Large intestine (tissue), 3 donors: ENCODE results near the gene SRSF7. TPM values are rescaled to one million over a fixed set of nuclear protein-coding genes. Genes with fewer than 3 reads are reported as not detected.
A peak's percentile ranks its signal among the peaks of the same experiment; 100 is the strongest.

Experiments
- DNase-seq, 2 donors: peaks; one replicate each; pipeline versions ENCODE4 v3.0.0 to v3.0.0-alpha.2; 2013
- H3K27ac ChIP-seq: one replicate; pipeline ENCODE4 v1.5.1; 2013; ENCODE audit warnings: low read length
- H3K27me3 ChIP-seq: 2 replicates; pipeline ENCODE4 v1.6.1; 2013; ENCODE audit warnings: low read length; ENCODE audit not compliant: control insufficient read depth, insufficient read depth
- H3K36me3 ChIP-seq: 2 replicates; pipeline ENCODE4 v1.6.1; 2013; ENCODE audit warnings: low read length; ENCODE audit not compliant: control insufficient read depth, insufficient read depth
- H3K4me1 ChIP-seq: one replicate; pipeline ENCODE4 v1.6.1; 2013; ENCODE audit warnings: low read length; ENCODE audit not compliant: control insufficient read depth, insufficient read depth
- H3K4me3 ChIP-seq: one replicate; pipeline ENCODE4 v1.5.1; 2013; ENCODE audit warnings: low read length
- H3K9me3 ChIP-seq: one replicate; pipeline ENCODE4 v1.6.1; 2013; ENCODE audit warnings: mild to moderate bottlenecking, low read depth, low read length, moderate library complexity; ENCODE audit not compliant: control insufficient read depth
- WGBS: methylation state at CpG from one replicate; pipeline ENCODE4 v1.1.5; 2013; ENCODE audit warnings: low lambda C conversion rate; ENCODE audit not compliant: insufficient coverage; 5-methylcytosine and 5-hydroxymethylcytosine counted together
- polyA plus RNA-seq: library from polyadenylated mRNA; unstranded; fragments of 120-200 nt; gene quantifications from one replicate; pipeline ENCODE4 v1.2.1, GENCODE V29; 2013

Gene SRSF7
- polyA plus RNA-seq, 1 donor: 240 TPM

DNA sequence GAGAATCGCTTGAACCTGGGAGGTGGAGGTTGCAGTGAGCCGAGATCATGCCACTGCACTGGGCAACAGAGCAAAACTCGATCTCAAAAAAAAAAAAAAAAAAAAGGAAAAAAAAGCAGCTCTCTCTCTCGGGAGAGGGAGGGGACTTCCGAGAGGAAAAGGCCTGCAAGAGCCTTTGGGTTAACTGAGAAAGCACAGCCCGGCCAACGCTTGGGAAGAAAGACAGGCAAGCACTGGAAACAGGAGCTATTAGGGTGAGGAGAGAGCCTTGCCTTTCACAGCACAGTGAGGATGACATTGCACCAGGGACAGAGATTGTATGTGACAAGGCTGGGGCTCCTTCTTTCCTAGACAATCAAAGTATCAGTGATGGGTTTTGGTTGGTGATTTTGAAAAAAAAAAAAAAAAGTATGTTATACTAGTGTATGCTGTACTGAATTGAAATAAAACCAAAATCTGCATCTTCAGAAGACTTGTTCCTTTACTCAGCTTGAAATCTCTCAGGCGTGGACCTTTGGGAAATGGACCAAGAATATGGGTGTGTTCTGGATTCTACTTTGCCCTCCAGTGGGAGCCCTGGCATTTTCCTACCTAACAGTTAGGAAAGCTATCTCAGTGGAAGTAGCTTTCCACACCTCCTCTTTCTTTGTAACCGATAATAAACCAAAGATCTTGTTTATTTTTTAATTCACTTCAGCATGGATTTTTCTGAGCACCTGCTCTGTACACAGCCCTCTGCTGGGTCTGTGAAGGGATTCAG, 16.7 kb downstream of the SRSF7 start:
- no peaks in the 10 kb centered on the region for H3K27me3 ChIP-seq
- 100% methylated on average over 1 of the region's 9 CpGs for WGBS
- H3K27ac ChIP-seq: no peak overlapping the region
- no peak overlapping the region for H3K4me3 ChIP-seq
- H3K36me3 ChIP-seq: peaks cover 34% of the 10 kb centered on the region
- H3K9me3 ChIP-seq: no peaks in the 10 kb centered on the region
- DNase-seq: no peak
- H3K4me1 ChIP-seq: peaks cover 10% of the 10 kb centered on the region

DNA sequence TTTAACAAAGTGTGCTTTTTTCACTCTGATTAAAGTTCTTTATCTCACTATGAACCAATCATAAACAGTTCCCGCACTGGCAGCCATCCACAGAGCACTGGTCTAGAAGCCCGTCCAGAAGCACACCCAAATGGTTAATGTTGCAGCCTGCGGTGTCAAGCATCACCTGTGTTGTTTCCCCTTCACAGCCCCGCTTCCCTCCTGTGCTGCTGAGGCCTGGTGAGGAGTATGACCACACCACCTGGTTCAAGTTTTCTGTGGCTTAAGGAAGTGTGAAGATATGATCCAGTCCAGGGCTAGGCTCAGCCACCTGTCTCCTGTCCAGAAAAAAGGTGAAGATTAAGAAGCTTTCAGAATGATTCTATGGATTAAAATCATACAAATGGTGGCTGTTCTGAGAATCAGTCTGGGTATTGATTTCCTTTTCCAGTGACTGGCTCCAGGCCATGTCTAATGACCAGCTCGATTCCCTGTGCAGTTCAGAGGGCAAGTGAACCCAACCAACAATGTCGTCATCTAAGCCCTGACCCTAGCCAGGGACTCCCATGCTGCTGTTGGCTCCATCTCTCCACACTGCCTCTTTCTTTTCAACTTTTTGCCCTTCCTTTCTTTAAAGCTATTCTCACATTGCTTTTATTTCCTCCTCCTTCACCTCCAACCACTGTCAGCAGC, 17.7 kb downstream of the SRSF7 start:
- Histone ChIP-seq H3K36me3 (peaks cover 37% of the 10 kb centered on the region), H3K27ac (no peak overlapping the region), H3K4me1 (peaks cover 10% of the 10 kb centered on the region), H3K27me3 (no peaks in the 10 kb centered on the region), H3K4me3 (no peak overlapping the region), H3K9me3 (no peaks in the 10 kb centered on the region)
- WGBS: no CpG with 5 or more reads among the region's 6 CpGs
- no peak for DNase-seq

DNA sequence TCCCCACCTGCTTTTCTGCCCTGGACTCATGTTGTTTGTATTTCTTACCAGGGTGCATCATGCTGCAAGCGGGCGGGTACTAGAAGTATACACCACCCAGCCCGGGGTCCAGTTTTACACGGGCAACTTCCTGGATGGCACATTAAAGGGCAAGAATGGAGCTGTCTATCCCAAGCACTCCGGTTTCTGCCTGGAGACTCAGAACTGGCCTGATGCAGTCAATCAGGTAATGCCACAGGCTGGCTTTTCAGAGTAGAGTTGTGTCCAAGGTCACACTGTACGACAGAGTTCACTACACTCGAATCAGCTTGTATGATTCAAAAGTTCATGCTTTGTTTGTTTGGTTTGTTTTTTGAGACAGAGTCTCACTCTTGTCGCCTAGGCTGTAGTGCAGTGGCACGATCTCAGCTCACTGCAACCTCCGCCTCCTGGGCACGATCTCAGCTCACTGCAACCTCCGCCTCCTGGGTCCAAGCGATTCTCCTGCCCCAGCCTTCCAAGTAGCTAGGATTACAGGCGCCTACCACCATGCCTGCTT, 19.4 kb downstream of the SRSF7 start:
- H3K4me3 ChIP-seq: no peak overlapping the region
- H3K36me3 ChIP-seq: peaks cover 33% of the 10 kb centered on the region
- no CpG with 5 or more reads among the region's 14 CpGs for WGBS
- no peaks in the 10 kb centered on the region for H3K9me3 ChIP-seq
- no peak for DNase-seq
- H3K27ac ChIP-seq: no peak overlapping the region
- no peaks in the 10 kb centered on the region for H3K27me3 ChIP-seq
- H3K4me1 ChIP-seq: peaks cover 10% of the 10 kb centered on the region

DNA sequence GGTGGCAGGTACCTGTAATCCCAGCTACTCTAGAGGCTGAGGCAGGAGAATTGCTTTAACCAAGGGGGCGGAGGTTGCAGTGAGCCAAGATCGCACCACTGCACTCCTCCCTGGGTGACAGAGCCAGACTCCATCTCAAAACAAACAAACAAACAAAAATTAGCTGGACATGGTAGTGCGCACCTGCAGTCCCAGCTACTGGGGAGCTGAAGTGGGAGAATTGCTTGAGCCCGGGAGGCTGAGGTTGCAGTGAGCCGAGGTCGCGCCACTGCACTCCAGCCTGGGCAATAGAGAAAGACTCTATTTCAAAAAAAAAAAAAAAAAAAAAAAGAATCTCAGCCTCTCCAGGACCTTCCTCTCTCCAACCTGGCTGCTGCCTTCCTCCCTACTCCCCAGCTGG, 20.1 kb downstream of the SRSF7 start:
- Histone ChIP-seq H3K9me3 (no peaks in the 10 kb centered on the region), H3K4me3 (no peak overlapping the region), H3K27ac (no peak overlapping the region), H3K4me1 (peaks cover 10% of the 10 kb centered on the region), H3K27me3 (no peaks in the 10 kb centered on the region), H3K36me3 (peaks cover 33% of the 10 kb centered on the region)
- no peak for DNase-seq
- WGBS: no CpG with 5 or more reads among the region's 7 CpGs

DNA sequence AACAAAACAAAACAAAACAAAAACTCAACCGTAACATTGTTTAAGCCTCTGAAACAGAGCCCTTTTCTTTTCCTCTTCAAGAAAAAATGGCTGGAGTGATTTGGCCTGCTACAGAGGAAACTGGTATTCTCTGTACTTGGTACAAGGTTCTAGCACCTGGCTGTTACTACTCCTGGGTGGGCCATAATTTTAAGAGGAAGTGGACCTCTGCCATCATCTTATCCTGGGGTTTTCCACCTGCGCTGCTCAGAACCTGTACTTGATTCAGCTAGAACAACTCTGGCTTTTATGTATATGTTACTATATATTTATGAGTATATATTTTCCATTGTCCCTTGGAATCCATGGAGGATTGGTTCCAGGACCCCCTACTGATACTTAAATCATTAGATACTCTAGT, 22.5 kb downstream of the SRSF7 start:
- Histone ChIP-seq H3K9me3 (no peaks in the 10 kb centered on the region), H3K36me3 (peaks cover 30% of the 10 kb centered on the region), H3K4me3 (no peak overlapping the region), H3K4me1 (no peaks in the 10 kb centered on the region), H3K27ac (no peak overlapping the region), H3K27me3 (no peaks in the 10 kb centered on the region)
- DNase-seq: no peak
- no CpG with 5 or more reads among the region's 2 CpGs for WGBS

DNA sequence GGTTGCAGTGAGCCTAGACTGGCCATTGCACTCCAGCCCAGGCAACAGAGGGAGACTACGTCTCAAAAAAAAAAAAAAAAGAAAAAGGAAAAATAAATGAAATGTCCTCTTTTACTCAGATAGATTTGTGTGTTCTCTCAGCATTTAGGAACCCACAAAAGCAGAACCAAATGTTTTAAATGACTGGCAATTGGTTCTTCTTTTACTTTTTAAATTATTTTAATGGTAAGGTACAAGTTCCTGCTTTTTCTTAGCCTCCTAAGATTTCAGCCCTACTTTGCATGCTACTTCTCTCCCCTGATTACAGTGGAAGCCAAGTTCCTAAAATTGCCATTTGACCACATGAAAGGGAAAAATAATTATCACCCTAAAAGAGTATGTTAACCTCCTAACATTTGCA, 23.5 kb downstream of the SRSF7 start:
- H3K4me1 ChIP-seq: no peaks in the 10 kb centered on the region
- no peak overlapping the region for H3K4me3 ChIP-seq
- WGBS: 100% methylated on average over 1 of the region's 1 CpG
- no peak overlapping the region for H3K27ac ChIP-seq
- no peak for DNase-seq
- no peaks in the 10 kb centered on the region for H3K27me3 ChIP-seq
- no peaks in the 10 kb centered on the region for H3K9me3 ChIP-seq
- peaks cover 24% of the 10 kb centered on the region for H3K36me3 ChIP-seq

DNA sequence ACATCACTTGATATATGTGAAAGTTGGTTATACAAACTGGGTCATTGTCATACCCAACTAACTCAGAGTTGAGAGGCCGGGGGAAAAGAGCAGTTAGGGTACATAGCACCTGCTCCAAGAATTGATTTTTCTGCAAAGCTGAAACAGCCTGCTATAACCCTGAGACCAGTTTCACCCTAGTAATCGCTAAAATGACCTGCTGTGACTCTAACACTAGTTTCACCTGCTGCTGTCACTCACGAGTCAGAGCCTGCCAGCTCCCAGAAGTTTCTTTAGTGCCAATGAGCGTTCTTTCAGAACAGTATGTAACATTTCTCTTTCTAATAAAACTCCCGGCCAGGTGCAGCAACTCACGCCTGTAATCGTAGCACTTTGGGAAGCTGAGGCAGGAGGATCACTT, 28.0 kb downstream of the SRSF7 start:
- H3K9me3 ChIP-seq: peaks cover 5% of the 10 kb centered on the region
- no peak for DNase-seq
- no peaks in the 10 kb centered on the region for H3K4me1 ChIP-seq
- H3K4me3 ChIP-seq: no peak overlapping the region
- no peaks in the 10 kb centered on the region for H3K36me3 ChIP-seq
- no peaks in the 10 kb centered on the region for H3K27me3 ChIP-seq
- no peak overlapping the region for H3K27ac ChIP-seq
- WGBS: no CpG with 5 or more reads among the region's 7 CpGs

DNA sequence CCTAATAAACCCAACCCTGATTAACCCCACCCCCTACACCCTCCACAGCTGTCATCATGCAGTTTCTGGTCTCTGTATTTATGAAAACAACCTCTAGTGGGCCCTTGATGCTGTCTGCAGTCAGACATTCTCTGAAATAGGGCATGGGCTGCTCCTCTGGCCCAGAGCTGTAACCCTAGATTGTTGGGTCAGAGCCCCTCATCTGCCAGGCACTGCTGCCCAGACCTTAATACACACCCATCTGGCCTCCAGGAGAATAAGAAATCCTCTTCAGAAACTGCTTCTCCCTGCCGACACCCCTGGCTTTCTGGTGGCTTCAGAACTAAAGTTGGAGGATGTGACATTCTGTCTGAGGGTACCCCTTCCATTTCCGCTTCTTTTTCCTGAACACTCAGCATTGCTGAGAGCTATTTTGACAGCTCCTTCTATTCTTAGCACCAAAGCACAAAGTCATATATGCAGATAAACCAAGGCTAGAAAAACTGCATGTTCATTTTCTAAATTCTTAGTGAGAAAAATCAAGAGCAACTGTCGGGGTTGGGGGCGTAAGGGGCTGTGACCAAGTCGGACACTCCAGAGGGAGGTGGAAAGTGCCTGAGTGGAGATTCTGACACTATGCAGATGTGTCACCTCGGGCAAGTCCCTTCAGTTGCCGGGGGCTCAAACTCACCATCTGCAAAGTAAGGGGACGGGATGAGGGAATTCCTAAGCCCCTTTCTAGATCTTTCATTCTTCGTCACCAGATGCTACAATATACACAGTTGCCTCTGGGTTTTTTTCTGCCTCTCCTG, 28.7 kb downstream of the SRSF7 start:
- no peaks in the 10 kb centered on the region for H3K4me1 ChIP-seq
- H3K27ac ChIP-seq: no peak overlapping the region
- no peak for DNase-seq
- H3K9me3 ChIP-seq: peaks cover 5% of the 10 kb centered on the region
- no peaks in the 10 kb centered on the region for H3K27me3 ChIP-seq
- H3K36me3 ChIP-seq: no peaks in the 10 kb centered on the region
- 90% methylated on average over 3 of the region's 9 CpGs for WGBS
- H3K4me3 ChIP-seq: no peak overlapping the region

DNA sequence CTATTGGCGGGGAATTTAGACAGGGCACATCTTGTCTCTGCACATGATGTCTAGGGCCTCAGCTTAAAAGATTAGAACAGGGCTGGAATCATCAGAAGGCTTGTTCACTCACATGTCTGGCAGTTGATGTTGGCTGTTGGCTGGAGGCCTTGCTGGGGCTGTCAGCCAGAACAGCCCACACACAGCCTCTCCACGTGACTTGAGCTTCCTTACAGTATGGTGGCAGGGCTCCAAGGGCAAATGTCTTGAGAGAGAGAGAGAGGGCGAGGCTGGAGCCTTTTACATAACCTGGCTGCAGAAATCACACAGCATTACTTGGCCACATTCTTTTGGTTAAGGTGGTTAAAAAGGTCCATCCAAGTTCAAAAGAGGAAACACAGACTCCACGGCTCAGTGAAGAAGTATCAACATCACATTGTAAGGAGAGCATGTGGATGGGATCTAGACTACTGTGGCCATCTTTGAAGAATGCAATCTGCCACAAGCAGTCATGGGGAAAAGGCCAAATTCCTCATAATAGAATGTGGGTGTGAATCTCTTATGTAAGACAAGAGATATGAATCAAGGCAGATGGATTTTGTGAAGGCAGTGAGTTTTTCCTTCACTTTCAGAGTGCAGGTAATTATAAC, 30.4 kb downstream of the SRSF7 start:
- Histone ChIP-seq H3K27me3 (no peaks in the 10 kb centered on the region), H3K27ac (no peak overlapping the region), H3K4me1 (no peaks in the 10 kb centered on the region), H3K9me3 (peaks cover 5% of the 10 kb centered on the region), H3K36me3 (peaks cover 4% of the 10 kb centered on the region), H3K4me3 (no peak overlapping the region)
- peak in 1 of 2 donors; percentile 37 for DNase-seq
- WGBS: 83% methylated on average over 1 of the region's 4 CpGs

DNA sequence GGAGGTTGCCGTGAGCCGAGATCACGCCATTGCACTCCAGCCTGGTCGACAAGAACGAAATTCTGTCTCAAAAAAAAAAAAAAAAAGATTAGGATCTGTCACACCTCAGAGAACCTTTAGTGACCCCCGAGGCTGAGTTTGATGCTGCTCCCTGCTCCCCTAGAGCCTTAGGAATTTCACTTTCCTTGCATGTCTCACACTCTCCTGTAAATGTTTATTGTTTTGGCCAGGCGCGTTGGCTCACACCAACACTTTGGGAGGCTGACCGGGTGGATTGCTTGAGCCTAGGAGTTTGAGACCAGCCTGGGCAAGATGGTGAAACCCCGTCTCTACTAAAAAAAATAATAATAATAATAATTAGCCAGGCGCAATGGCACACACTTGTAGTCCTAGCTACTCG, 31.5 kb downstream of the SRSF7 start:
- H3K4me1 ChIP-seq: no peaks in the 10 kb centered on the region
- no peaks in the 10 kb centered on the region for H3K27me3 ChIP-seq
- peaks cover 4% of the 10 kb centered on the region for H3K36me3 ChIP-seq
- no peak overlapping the region for H3K4me3 ChIP-seq
- H3K27ac ChIP-seq: no peak overlapping the region
- peaks cover 5% of the 10 kb centered on the region for H3K9me3 ChIP-seq
- 100% methylated on average over 6 of the region's 12 CpGs for WGBS
- no peak for DNase-seq
